ENCODE data around the gene DRG1.

DRG1 gene

GRCh38 chr22:31445642-31446041, 46.2 kb downstream of the DRG1 start:
- Histone ChIP-seq H2AFZ (ENCODE audit: insufficient read depth, low read length, poor library complexity) (no peak overlapping the region), H2AK5ac (ENCODE audit: low read length) (no peak overlapping the region), H3K18ac (ENCODE audit: low read length) (no peak overlapping the region), H3K4me3 (ENCODE audit: low read depth, low read length) (no peak overlapping the region), H3K79me1 (ENCODE audit: low read length) (no peaks in the 10 kb centered on the region), H3K23ac (ENCODE audit: low read length) (no peak overlapping the region), H4K91ac (ENCODE audit: low read depth, low read length) (no peak overlapping the region), H2BK120ac (ENCODE audit: insufficient read depth, low read length, poor library complexity) (no peak overlapping the region), H4K8ac (ENCODE audit: low read depth, low read length) (no peak overlapping the region), H3K4me2 (ENCODE audit: low read length) (no peak overlapping the region), H3K9ac (ENCODE audit: low read length) (no peak overlapping the region), H2BK12ac (ENCODE audit: low read length) (no peak overlapping the region), H3K4me1 (ENCODE audit: control insufficient read depth in 1 of 2, insufficient read depth in 2 of 2, low read length in 2 of 2) (no peaks in the 10 kb centered on the region), H3K4ac (ENCODE audit: low read depth, low read length) (no peak overlapping the region), H3K79me2 (ENCODE audit: control insufficient read depth, insufficient read depth, low read length, poor library complexity) (no peaks in the 10 kb centered on the region), H3K14ac (ENCODE audit: low read length) (no peak overlapping the region), H3K36me3 (ENCODE audit: control insufficient read depth in 1 of 2, insufficient read depth in 2 of 2, low read length in 2 of 2) (peaks cover 22 to 39% of the 10 kb centered on the region in 2 experiments), H3K27ac (ENCODE audit: low read depth, low read length) (no peak overlapping the region), H3K9me3 (ENCODE audit: insufficient read depth, low read depth, low read length) (no peaks in the 10 kb centered on the region), H4K12ac (ENCODE audit: low read depth, low read length) (no peak overlapping the region), H2BK5ac (ENCODE audit: low read depth, low read length, poor library complexity) (no peak overlapping the region), H3K27me3 (ENCODE audit: insufficient read depth, low read length) (no peaks in the 10 kb centered on the region)
- DNase-seq: no peak
- no CpG with 5 or more reads among the region's 3 CpGs for WGBS (ENCODE audit: extremely low coverage, insufficient coverage, insufficient read length)

- Histone ChIP-seq H2BK120ac (ENCODE audit: insufficient read depth, low read length, poor library complexity) (no peak overlapping the region), H3K23ac (ENCODE audit: low read length) (no peak overlapping the region), H3K9ac (ENCODE audit: low read length) (no peak overlapping the region), H4K12ac (ENCODE audit: low read depth, low read length) (no peak overlapping the region), H2AFZ (ENCODE audit: insufficient read depth, low read length, poor library complexity) (no peak overlapping the region), H3K27ac (ENCODE audit: low read depth, low read length) (no peak overlapping the region), H3K79me2 (ENCODE audit: control insufficient read depth, insufficient read depth, low read length, poor library complexity) (no peaks in the 10 kb centered on the region), H4K8ac (ENCODE audit: low read depth, low read length) (no peak overlapping the region), H3K27me3 (ENCODE audit: insufficient read depth, low read length) (no peaks in the 10 kb centered on the region), H3K4me3 (ENCODE audit: low read depth, low read length) (no peak overlapping the region), H3K9me3 (ENCODE audit: insufficient read depth, low read depth, low read length) (no peaks in the 10 kb centered on the region), H3K79me1 (ENCODE audit: low read length) (no peaks in the 10 kb centered on the region), H3K36me3 (ENCODE audit: control insufficient read depth in 1 of 2, insufficient read depth in 2 of 2, low read length in 2 of 2) (peaks cover 17 to 34% of the 10 kb centered on the region in 2 experiments), H3K18ac (ENCODE audit: low read length) (no peak overlapping the region), H2AK5ac (ENCODE audit: low read length) (no peak overlapping the region), H3K14ac (ENCODE audit: low read length) (no peak overlapping the region), H4K91ac (ENCODE audit: low read depth, low read length) (no peak overlapping the region), H3K4ac (ENCODE audit: low read depth, low read length) (no peak overlapping the region), H2BK5ac (ENCODE audit: low read depth, low read length, poor library complexity) (no peak overlapping the region), H3K4me1 (ENCODE audit: control insufficient read depth in 1 of 2, insufficient read depth in 2 of 2, low read length in 2 of 2) (no peaks in the 10 kb centered on the region), H2BK12ac (ENCODE audit: low read length) (no peak overlapping the region), H3K4me2 (ENCODE audit: low read length) (no peak overlapping the region)
- DNase-seq: no peak
- no CpG with 5 or more reads among the region's 3 CpGs for WGBS (ENCODE audit: extremely low coverage, insufficient coverage, insufficient read length)
Observed at GRCh38 chr22:31446208-31446607, 46.8 kb downstream of the DRG1 start.

- Histone ChIP-seq H3K18ac (ENCODE audit: low read length) (no peak overlapping the region), H3K9me3 (ENCODE audit: insufficient read depth, low read depth, low read length) (no peaks in the 10 kb centered on the region), H3K36me3 (ENCODE audit: control insufficient read depth in 1 of 2, insufficient read depth in 2 of 2, low read length in 2 of 2) (peaks cover 16 to 31% of the 10 kb centered on the region in 2 experiments), H2BK5ac (ENCODE audit: low read depth, low read length, poor library complexity) (no peak overlapping the region), H3K27ac (ENCODE audit: low read depth, low read length) (no peak overlapping the region), H3K23ac (ENCODE audit: low read length) (no peak overlapping the region), H3K79me1 (ENCODE audit: low read length) (no peaks in the 10 kb centered on the region), H2AK5ac (ENCODE audit: low read length) (no peak overlapping the region), H3K14ac (ENCODE audit: low read length) (no peak overlapping the region), H2BK12ac (ENCODE audit: low read length) (no peak overlapping the region), H3K4me1 (ENCODE audit: control insufficient read depth in 1 of 2, insufficient read depth in 2 of 2, low read length in 2 of 2) (no peaks in the 10 kb centered on the region), H2AFZ (ENCODE audit: insufficient read depth, low read length, poor library complexity) (no peak overlapping the region), H3K4me3 (ENCODE audit: low read depth, low read length) (no peak overlapping the region), H3K4me2 (ENCODE audit: low read length) (no peak overlapping the region), H4K91ac (ENCODE audit: low read depth, low read length) (no peak overlapping the region), H3K27me3 (ENCODE audit: insufficient read depth, low read length) (no peaks in the 10 kb centered on the region), H3K4ac (ENCODE audit: low read depth, low read length) (no peak overlapping the region), H2BK120ac (ENCODE audit: insufficient read depth, low read length, poor library complexity) (no peak overlapping the region), H4K12ac (ENCODE audit: low read depth, low read length) (no peak overlapping the region), H4K8ac (ENCODE audit: low read depth, low read length) (no peak overlapping the region), H3K9ac (ENCODE audit: low read length) (no peak overlapping the region), H3K79me2 (ENCODE audit: control insufficient read depth, insufficient read depth, low read length, poor library complexity) (no peaks in the 10 kb centered on the region)
- WGBS (ENCODE audit: extremely low coverage, insufficient coverage, insufficient read length): no CpG with 5 or more reads among the region's 2 CpGs
- DNase-seq: no peak
Observed at GRCh38 chr22:31446767-31447166, 47.4 kb downstream of the DRG1 start.

- no peak overlapping the region for H4K8ac ChIP-seq (ENCODE audit: low read depth, low read length)
- no peak overlapping the region for H3K27ac ChIP-seq (ENCODE audit: low read depth, low read length)
- no peak overlapping the region for H3K4me2 ChIP-seq (ENCODE audit: low read length)
- no peak overlapping the region for H2BK12ac ChIP-seq (ENCODE audit: low read length)
- H4K12ac ChIP-seq (ENCODE audit: low read depth, low read length): no peak overlapping the region
- H3K9ac ChIP-seq (ENCODE audit: low read length): no peak overlapping the region
- no peak overlapping the region for H2BK5ac ChIP-seq (ENCODE audit: low read depth, low read length, poor library complexity)
- no peaks in the 10 kb centered on the region for H3K79me1 ChIP-seq (ENCODE audit: low read length)
- no peak overlapping the region for H4K91ac ChIP-seq (ENCODE audit: low read depth, low read length)
- no peak overlapping the region for H2AK5ac ChIP-seq (ENCODE audit: low read length)
- H3K4me1 ChIP-seq (ENCODE audit: control insufficient read depth in 1 of 2, insufficient read depth in 2 of 2, low read length in 2 of 2): no peaks in the 10 kb centered on the region
- no peaks in the 10 kb centered on the region for H3K9me3 ChIP-seq (ENCODE audit: insufficient read depth, low read depth, low read length)
- no peak overlapping the region for H2BK120ac ChIP-seq (ENCODE audit: insufficient read depth, low read length, poor library complexity)
- H3K4me3 ChIP-seq (ENCODE audit: low read depth, low read length): no peak overlapping the region
- no peaks in the 10 kb centered on the region for H3K27me3 ChIP-seq (ENCODE audit: insufficient read depth, low read length)
- no peak overlapping the region for H3K23ac ChIP-seq (ENCODE audit: low read length)
- H3K36me3 ChIP-seq (ENCODE audit: control insufficient read depth in 1 of 2, insufficient read depth in 2 of 2, low read length in 2 of 2): peaks cover 15 to 27% of the 10 kb centered on the region in 2 experiments
- H2AFZ ChIP-seq (ENCODE audit: insufficient read depth, low read length, poor library complexity): no peak overlapping the region
- DNase-seq: no peak
- no CpG with 5 or more reads among the region's 3 CpGs for WGBS (ENCODE audit: extremely low coverage, insufficient coverage, insufficient read length)
- no peak overlapping the region for H3K4ac ChIP-seq (ENCODE audit: low read depth, low read length)
- H3K14ac ChIP-seq (ENCODE audit: low read length): no peak overlapping the region
- H3K79me2 ChIP-seq (ENCODE audit: control insufficient read depth, insufficient read depth, low read length, poor library complexity): no peaks in the 10 kb centered on the region
- no peak overlapping the region for H3K18ac ChIP-seq (ENCODE audit: low read length)
Observed at GRCh38 chr22:31447337-31447736, 47.9 kb downstream of the DRG1 start.

Data from trophoblast cell (in vitro differentiated cells and primary cell).